Spleen (tissue), 11 donors: ENCODE data around the gene PTPRN2. TPM values are rescaled to one million over a fixed set of nuclear protein-coding genes. Genes with fewer than 3 reads are reported as not detected.

ENCODE experiments used
- DNase-seq: peaks from one replicate; pipeline ENCODE4 v3.0.0-alpha.2; 2020
- H3K27ac ChIP-seq, 8 donors: fragments of 200-600 bp; sonication (generic) in 7 of 8; 1 replicate in 4 of 8; 2 replicates in 4 of 8; pipeline versions ENCODE4 v1.5.0 to v1.8.0; 2016 to 2021; ENCODE audit warnings: inconsistent platforms in 4 of 8, mild to moderate bottlenecking in 4 of 8, moderate library complexity in 1 of 8
- H3K27me3 ChIP-seq, 7 donors: fragments of 200-600 bp; sonication (generic) in 6 of 7; replicated peaks in 1 of 7; 1 replicate in 4 of 7; 2 replicates in 3 of 7; pipeline versions ENCODE4 v1.5.0 to v1.8.0; 2016 to 2021; ENCODE audit warnings: inconsistent platforms in 3 of 7, mild to moderate bottlenecking in 1 of 7
- H3K36me3 ChIP-seq, 6 donors: fragments of 200-600 bp; sonication (generic) in 5 of 6; 1 replicate in 4 of 6; 2 replicates in 2 of 6; pipeline versions ENCODE4 v1.5.0 to v1.8.0; 2016 to 2021; ENCODE audit warnings: inconsistent platforms in 2 of 6
- H3K4me1 ChIP-seq, 6 donors: fragments of 200-600 bp; sonication (generic) in 5 of 6; 1 replicate in 3 of 6; 2 replicates in 3 of 6; pipeline versions ENCODE4 v1.5.0 to v1.8.0; 2016 to 2021; ENCODE audit warnings: inconsistent platforms in 3 of 6
- H3K4me3 ChIP-seq, 8 donors: fragments of 200-600 bp; sonication (generic) in 7 of 8; 1 replicate in 4 of 8; 2 replicates in 4 of 8; pipeline versions ENCODE4 v1.5.0 to v1.8.0; 2016 to 2021; ENCODE audit warnings: inconsistent platforms in 4 of 8, mild to moderate bottlenecking in 4 of 8, moderate library complexity in 2 of 8
- H3K9me3 ChIP-seq, 8 donors: fragments of 200-600 bp; sonication (generic) in 7 of 8; 1 replicate in 4 of 8; 2 replicates in 4 of 8; pipeline versions ENCODE4 v1.5.0 to v1.8.0; 2016 to 2021; ENCODE audit warnings: inconsistent platforms in 4 of 8
- POLR2A ChIP-seq, 3 donors: fragments of 450-650 bp; IDR thresholded peaks; one replicate each; pipeline ENCODE4 v1.5.1; 2017; ENCODE audit warnings: antibody characterized with exemption in 3 of 3, mild to moderate bottlenecking in 1 of 3
- POLR2AphosphoS5 ChIP-seq, 3 donors: sonication (generic); formaldehyde crosslinking; IDR thresholded peaks; one replicate each; pipeline ENCODE4 v1.5.1; 2017; ENCODE audit warnings: antibody characterized with exemption in 3 of 3
- WGBS, 5 donors: extraction: QIAGEN DNeasy Blood & Tissue Kit in 3 of 5; methylation state at CpG; one replicate each; pipeline versions ENCODE4 v1.1.5 to v1.1.7; 2013 to 2018; 5-methylcytosine and 5-hydroxymethylcytosine counted together
- intact Hi-C: fragments of 100-400 bp; cut with DNase I; formaldehyde crosslinking; loops from one replicate; pipeline ENCODE4 v1.15.0; 2023; ENCODE audit warnings: low total_unique reads
- polyA plus RNA-seq, 3 donors: library from polyadenylated mRNA; stranded (reverse); fragments of 200-250 nt; gene quantifications; one replicate each; pipeline ENCODE4 v1.2.1, GENCODE V29; 2013
- total RNA-seq, 7 donors: library from RNA; depleted of rRNA in 3 of 7; stranded (reverse); fragments of >200 nt in 3 of 7; fragmentation: NEBNext Ultra II Directional in 4 of 7; extraction: Animal tissue kit (Norgen Biotek cat#: 25700) in 4 of 7; gene quantifications; one replicate each; pipeline versions ENCODE4 v1.1.0 to v1.2.1, GENCODE V29; 2016 to 2021
- TF ChIP-seq, protein P1 (sequence below), 11 experiments: fragments of 200-600 bp in 7 of 11; fragments of 450-650 bp in 4 of 11; sonication (generic) in 4 of 11; IDR thresholded peaks in 8 of 11; conservative IDR thresholded peaks in 3 of 11; 1 replicate in 7 of 11; 2 replicates in 4 of 11; pipeline versions ENCODE4 v1.4.0 to v1.8.0; 2016 to 2021; ENCODE audit warnings: antibody characterized with exemption in 11 of 11, inconsistent platforms in 4 of 11, mild to moderate bottlenecking in 1 of 11
- donor health status: healthy with polysubstance abuse.
- donor health status: DM: no; HTN: no; CAD: no; lungs with moderate emphysema.
- donor health status: DM: no; HTN: no; CAD: no.
- donor health status: Bipolar disorder and iron deficiency.
- donor health status: healthy.
- donor health status: DM: no; HTN: no; CAD: no.
- donor health status: DM: yes; HTN: yes; CAD: no.

The PTPRN2 gene
- total and polyA plus RNA-seq, 10 donors, result 7.0 to 22.8 (median 16.8) TPM

DNA sequence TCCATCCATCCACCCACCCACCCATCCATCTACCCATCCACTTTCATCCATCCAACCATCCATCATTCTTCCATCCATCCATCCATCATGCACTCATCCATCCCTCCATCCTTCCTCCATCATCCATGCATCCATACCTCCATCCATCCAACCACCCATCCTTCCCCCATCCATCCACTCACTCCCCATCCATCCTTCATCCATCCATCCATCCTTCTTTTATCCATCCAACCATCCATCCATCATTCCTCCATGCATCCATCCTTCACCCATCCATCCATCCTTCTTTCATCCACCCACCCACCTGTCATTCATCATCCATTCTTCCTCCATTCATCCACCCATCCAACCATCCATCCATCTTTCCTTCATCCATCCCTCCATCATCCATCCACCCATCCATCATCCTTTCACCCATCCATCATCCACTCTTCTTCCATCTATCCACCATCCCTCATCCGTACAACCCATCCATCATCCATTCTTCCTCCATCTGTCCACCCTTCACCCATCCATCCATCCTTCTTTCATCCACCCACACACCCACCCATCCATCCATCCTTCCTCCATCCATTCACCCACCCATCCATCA lies 822.6 kb downstream of the PTPRN2 start:
- Histone ChIP-seq H3K36me3 (no peaks in the 10 kb centered on the region), H3K4me1 (no peaks in the 10 kb centered on the region), H3K4me3 (no peak overlapping the region), H3K27me3 (peaks cover 0 to 29% (median 0%) of the 10 kb centered on the region in 7 donors), H3K27ac (no peak overlapping the region), H3K9me3 (peaks cover 0 to 35% (median 7%) of the 10 kb centered on the region in 8 donors)
- WGBS, 5 donors, result 83 to 100% (median 94%) methylated on average over 1 of the region's 1 CpG
- TF ChIP-seq POLR2AphosphoS5 (IDR thresholded peaks at IDR 0.05), result no peak
- TF ChIP-seq, protein P1, sequence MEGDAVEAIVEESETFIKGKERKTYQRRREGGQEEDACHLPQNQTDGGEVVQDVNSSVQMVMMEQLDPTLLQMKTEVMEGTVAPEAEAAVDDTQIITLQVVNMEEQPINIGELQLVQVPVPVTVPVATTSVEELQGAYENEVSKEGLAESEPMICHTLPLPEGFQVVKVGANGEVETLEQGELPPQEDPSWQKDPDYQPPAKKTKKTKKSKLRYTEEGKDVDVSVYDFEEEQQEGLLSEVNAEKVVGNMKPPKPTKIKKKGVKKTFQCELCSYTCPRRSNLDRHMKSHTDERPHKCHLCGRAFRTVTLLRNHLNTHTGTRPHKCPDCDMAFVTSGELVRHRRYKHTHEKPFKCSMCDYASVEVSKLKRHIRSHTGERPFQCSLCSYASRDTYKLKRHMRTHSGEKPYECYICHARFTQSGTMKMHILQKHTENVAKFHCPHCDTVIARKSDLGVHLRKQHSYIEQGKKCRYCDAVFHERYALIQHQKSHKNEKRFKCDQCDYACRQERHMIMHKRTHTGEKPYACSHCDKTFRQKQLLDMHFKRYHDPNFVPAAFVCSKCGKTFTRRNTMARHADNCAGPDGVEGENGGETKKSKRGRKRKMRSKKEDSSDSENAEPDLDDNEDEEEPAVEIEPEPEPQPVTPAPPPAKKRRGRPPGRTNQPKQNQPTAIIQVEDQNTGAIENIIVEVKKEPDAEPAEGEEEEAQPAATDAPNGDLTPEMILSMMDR (IDR thresholded peaks at IDR 0.05 in 8 of 11, conservative IDR thresholded peaks at IDR 0.05 in 3 of 11), result no peak
- no peak for TF ChIP-seq POLR2A (IDR thresholded peaks at IDR 0.05)
- no peak for DNase-seq
- intact Hi-C loops, result no loop called here

DNA sequence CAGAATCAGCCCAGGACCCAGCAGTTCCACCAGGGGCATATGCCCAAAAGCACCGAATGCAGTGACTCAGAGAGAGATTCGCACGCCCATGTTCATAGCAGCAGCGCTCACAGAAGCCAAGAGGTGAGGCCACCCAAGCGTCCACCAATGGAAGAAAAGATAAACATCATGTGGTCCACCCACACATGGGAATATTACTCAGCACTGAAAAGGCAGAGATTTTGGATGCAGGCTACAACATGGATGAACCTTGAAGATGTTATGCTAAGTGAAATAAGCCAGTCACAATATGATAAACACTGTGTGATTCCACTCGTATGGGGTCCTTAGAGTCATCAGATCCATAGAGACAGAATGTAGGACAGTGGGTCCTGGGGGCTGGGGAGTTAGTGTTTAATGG lies 823.4 kb downstream of the PTPRN2 start:
- intact Hi-C loops, result no loop called here
- peaks cover 0 to 35% (median 7%) of the 10 kb centered on the region in 8 donors for H3K9me3 ChIP-seq
- H3K36me3 ChIP-seq, result no peaks in the 10 kb centered on the region
- no peak overlapping the region for H3K4me3 ChIP-seq
- 83 to 95% (median 88%) methylated on average over 6 of the region's 6 CpGs for WGBS, 5 donors
- no peak overlapping the region for H3K27ac ChIP-seq
- no peak for DNase-seq
- no peaks in the 10 kb centered on the region for H3K4me1 ChIP-seq
- no peak for TF ChIP-seq POLR2AphosphoS5 (IDR thresholded peaks at IDR 0.05)
- H3K27me3 ChIP-seq, result peaks cover 0 to 24% (median 0%) of the 10 kb centered on the region in 7 donors

DNA sequence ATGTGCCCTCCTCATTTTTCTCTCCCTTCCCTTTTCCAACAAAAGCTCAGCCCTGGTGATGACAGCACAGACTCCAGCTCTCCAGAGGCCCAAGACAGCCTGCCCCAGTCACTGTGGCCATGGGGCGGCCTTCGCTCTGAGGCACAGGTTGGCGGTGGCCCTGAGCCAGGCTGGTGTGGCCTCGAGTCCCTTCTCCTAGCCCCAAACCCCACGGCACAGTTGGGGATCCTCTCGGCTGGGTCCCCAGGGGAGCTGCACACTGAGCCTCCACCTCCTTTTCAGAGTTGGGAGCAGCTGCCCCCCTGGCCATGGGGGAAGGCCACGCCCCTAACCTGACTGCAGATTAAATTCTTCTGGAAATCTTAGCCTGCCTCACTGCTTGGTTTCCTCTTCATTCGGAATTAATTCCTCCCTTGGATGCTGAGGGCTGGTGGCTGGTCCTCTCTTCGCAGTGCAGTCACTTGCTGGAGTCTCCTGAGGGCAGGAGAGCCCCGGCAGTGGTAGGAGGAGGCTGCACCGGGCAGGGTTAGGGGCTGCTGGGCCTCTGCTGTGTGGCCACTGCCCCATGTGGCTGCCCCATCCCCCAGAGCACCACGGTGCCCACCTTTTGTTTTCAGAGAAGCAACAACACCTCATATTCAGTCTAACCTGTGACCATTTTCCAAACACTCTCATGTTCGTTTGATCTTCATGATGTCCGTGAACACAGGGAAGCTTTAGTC lies 824.2 kb downstream of the PTPRN2 start:
- TF ChIP-seq POLR2AphosphoS5 (IDR thresholded peaks at IDR 0.05) (no peak), POLR2A (IDR thresholded peaks at IDR 0.05) (no peak)
- TF ChIP-seq, protein P1 (IDR thresholded peaks at IDR 0.05 in 8 of 11, conservative IDR thresholded peaks at IDR 0.05 in 3 of 11), result no peak
- Histone ChIP-seq H3K27ac (no peak overlapping the region), H3K4me3 (no peak overlapping the region), H3K27me3 (peaks cover 0 to 17% (median 0%) of the 10 kb centered on the region in 7 donors), H3K36me3 (no peaks in the 10 kb centered on the region), H3K4me1 (no peaks in the 10 kb centered on the region), H3K9me3 (peaks cover 0 to 35% (median 7%) of the 10 kb centered on the region in 8 donors)
- WGBS, 5 donors, result 83 to 89% (median 86%) methylated on average over 14 of the region's 14 CpGs
- peak; percentile 54 for DNase-seq
- intact Hi-C loops, result no loop called here

DNA sequence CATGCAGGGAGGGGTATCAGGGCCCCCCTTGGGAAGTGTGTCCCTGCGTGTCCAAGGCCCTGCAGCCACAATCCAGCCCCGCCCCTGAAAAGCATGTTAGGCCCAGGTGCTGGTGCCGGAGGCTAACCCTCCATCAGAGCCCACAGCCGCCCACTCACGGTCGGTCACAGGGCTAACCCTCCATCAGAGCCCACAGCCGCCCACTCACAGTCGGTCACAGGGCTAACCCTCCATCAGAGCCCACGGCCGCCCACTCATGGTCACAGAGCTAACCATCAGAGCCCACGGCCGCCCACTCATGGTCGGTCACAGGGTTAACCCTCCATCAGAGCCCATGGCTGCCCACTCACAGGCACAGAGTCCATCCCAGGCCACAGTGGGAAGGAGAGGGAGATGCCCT lies 824.8 kb downstream of the PTPRN2 start:
- WGBS, 5 donors, result 85 to 97% (median 93%) methylated on average over 13 of the region's 13 CpGs
- peaks cover 0 to 35% (median 7%) of the 10 kb centered on the region in 8 donors for H3K9me3 ChIP-seq

More for the DNA sequence above, 824.8 kb downstream of the PTPRN2 start:
- Histone ChIP-seq H3K4me3 (no peak overlapping the region), H3K27me3 (peaks cover 0 to 11% (median 0%) of the 10 kb centered on the region in 7 donors), H3K36me3 (no peaks in the 10 kb centered on the region), H3K4me1 (no peaks in the 10 kb centered on the region), H3K27ac (no peak overlapping the region)
- no peak for TF ChIP-seq POLR2AphosphoS5 (IDR thresholded peaks at IDR 0.05)
- TF ChIP-seq, protein P1 (IDR thresholded peaks at IDR 0.05 in 8 of 11, conservative IDR thresholded peaks at IDR 0.05 in 3 of 11), result no peak
- TF ChIP-seq POLR2A (IDR thresholded peaks at IDR 0.05), result no peak
- DNase-seq, result peak; percentile 61
- intact Hi-C loops, result no loop called here
